Measurements from ENCODE around the gene CLIC4. TPM values are rescaled to one million over a fixed set of nuclear protein-coding genes. Genes with fewer than 3 reads are reported as not detected.

Gene CLIC4
- total RNA-seq, 1 experiment from 2014 or later: 262 TPM

DNA sequence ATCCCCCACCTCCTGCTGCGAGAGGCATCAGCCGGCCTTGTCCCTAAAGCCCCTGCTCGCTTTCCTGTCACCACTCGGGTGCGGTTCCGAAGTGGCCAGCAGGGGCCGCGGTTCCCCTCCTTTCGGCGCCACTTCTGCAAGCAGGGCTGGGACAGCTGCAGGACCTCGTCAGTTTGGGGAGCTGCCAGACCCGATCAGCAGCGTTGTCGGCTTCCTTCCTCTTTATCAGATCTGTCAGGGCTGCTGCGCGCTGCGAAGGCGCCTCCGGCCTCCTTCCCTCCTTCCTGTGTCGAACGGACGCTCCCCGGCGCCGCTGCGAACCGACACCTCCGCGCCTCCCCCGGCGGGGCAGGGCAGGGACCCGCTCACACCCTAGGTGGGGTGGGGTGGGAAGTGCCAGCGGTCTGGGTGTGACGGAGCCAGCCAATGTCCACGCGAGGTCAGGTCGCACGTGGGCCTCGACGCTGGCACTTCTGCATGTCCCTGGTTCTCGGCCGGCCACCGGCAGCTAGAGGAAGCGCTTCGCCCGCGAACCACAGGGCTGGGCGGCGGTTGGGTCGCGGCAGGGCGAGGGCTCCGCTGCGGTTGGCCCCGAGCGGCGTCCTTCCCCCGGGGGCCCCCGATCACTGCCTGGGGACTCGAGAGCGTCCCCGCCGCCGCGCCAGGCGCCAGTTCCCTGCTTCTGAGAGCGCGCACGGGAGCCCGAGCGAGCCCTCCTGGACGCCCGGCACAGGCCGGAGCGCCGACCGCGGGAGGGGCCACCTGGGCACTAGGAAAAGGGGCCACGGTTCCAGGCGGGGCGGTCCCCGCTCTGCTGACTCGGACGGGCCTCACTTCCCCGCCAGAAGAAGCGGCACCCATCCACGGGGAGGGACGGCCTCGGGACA lies 103.0 kb downstream of the CLIC4 start (continued):
- TF ChIP-seq, protein P1, sequence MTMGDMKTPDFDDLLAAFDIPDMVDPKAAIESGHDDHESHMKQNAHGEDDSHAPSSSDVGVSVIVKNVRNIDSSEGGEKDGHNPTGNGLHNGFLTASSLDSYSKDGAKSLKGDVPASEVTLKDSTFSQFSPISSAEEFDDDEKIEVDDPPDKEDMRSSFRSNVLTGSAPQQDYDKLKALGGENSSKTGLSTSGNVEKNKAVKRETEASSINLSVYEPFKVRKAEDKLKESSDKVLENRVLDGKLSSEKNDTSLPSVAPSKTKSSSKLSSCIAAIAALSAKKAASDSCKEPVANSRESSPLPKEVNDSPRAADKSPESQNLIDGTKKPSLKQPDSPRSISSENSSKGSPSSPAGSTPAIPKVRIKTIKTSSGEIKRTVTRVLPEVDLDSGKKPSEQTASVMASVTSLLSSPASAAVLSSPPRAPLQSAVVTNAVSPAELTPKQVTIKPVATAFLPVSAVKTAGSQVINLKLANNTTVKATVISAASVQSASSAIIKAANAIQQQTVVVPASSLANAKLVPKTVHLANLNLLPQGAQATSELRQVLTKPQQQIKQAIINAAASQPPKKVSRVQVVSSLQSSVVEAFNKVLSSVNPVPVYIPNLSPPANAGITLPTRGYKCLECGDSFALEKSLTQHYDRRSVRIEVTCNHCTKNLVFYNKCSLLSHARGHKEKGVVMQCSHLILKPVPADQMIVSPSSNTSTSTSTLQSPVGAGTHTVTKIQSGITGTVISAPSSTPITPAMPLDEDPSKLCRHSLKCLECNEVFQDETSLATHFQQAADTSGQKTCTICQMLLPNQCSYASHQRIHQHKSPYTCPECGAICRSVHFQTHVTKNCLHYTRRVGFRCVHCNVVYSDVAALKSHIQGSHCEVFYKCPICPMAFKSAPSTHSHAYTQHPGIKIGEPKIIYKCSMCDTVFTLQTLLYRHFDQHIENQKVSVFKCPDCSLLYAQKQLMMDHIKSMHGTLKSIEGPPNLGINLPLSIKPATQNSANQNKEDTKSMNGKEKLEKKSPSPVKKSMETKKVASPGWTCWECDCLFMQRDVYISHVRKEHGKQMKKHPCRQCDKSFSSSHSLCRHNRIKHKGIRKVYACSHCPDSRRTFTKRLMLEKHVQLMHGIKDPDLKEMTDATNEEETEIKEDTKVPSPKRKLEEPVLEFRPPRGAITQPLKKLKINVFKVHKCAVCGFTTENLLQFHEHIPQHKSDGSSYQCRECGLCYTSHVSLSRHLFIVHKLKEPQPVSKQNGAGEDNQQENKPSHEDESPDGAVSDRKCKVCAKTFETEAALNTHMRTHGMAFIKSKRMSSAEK (CRISPR knock-in tag; IDR thresholded peaks at IDR 0.05; ENCODE audit: borderline replicate concordance): peak; percentile 55; the same call in 1 of the 2 replicates
- 0 out of 2 replicates have a peak, but pooled peaks have one; percentile 18 for TF ChIP-seq ESRRA (CRISPR knock-in tag; IDR thresholded peaks at IDR 0.05; ENCODE audit: borderline replicate concordance)
- TF ChIP-seq, protein P2, sequence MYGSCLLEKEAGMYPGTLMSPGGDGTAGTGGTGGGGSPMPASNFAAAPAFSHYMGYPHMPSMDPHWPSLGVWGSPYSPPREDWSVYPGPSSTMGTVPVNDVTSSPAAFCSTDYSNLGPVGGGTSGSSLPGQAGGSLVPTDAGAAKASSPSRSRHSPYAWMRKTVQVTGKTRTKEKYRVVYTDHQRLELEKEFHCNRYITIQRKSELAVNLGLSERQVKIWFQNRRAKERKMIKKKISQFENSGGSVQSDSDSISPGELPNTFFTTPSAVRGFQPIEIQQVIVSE (CRISPR knock-in tag; IDR thresholded peaks at IDR 0.05; ENCODE audit: borderline replicate concordance): no peak
- TF ChIP-seq NR1H2 (CRISPR knock-in tag; IDR thresholded peaks at IDR 0.05): no peak
- no peak for TF ChIP-seq CBFB (CRISPR knock-in tag; IDR thresholded peaks at IDR 0.05; ENCODE audit: low read depth)
- TF ChIP-seq RELA (CRISPR knock-in tag; IDR thresholded peaks at IDR 0.05; ENCODE audit: borderline replicate concordance): peak; percentile 78; the same call in 1 of the 2 replicates
- TF ChIP-seq ZNF219 (CRISPR knock-in tag; IDR thresholded peaks at IDR 0.05; ENCODE audit: borderline replicate concordance): no peak
- TF ChIP-seq IRF2 (CRISPR knock-in tag; IDR thresholded peaks at IDR 0.05; ENCODE audit: borderline replicate concordance, low read depth): no peak
- TF ChIP-seq EMX1 (CRISPR knock-in tag; IDR thresholded peaks at IDR 0.05): peak; percentile 80; the same call in 1 of the 2 replicates
- no peak for TF ChIP-seq ZNF396 (CRISPR knock-in tag; IDR thresholded peaks at IDR 0.05; ENCODE audit: borderline replicate concordance)
- TF ChIP-seq ZNF416 (CRISPR knock-in tag; IDR thresholded peaks at IDR 0.05): 0 out of 2 replicates have a peak, but pooled peaks have one; percentile 35
- TF ChIP-seq, protein P3, sequence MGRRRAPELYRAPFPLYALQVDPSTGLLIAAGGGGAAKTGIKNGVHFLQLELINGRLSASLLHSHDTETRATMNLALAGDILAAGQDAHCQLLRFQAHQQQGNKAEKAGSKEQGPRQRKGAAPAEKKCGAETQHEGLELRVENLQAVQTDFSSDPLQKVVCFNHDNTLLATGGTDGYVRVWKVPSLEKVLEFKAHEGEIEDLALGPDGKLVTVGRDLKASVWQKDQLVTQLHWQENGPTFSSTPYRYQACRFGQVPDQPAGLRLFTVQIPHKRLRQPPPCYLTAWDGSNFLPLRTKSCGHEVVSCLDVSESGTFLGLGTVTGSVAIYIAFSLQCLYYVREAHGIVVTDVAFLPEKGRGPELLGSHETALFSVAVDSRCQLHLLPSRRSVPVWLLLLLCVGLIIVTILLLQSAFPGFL (CRISPR knock-in tag; IDR thresholded peaks at IDR 0.05; ENCODE audit: borderline replicate concordance): no peak
- TF ChIP-seq ETV6 (CRISPR knock-in tag; IDR thresholded peaks at IDR 0.05): peak; percentile 46; the same call in 1 of the 2 replicates
- no peak for TF ChIP-seq ZBTB21 (CRISPR knock-in tag; IDR thresholded peaks at IDR 0.05; ENCODE audit: borderline replicate concordance)
- no peak for TF ChIP-seq TCF7 (CRISPR knock-in tag; IDR thresholded peaks at IDR 0.05; ENCODE audit: low read depth)
- peak; percentile 65; the same call in 1 of the 2 replicates for TF ChIP-seq SMAD3 (CRISPR knock-in tag; IDR thresholded peaks at IDR 0.05; ENCODE audit: borderline replicate concordance)
- TF ChIP-seq, protein P4, sequence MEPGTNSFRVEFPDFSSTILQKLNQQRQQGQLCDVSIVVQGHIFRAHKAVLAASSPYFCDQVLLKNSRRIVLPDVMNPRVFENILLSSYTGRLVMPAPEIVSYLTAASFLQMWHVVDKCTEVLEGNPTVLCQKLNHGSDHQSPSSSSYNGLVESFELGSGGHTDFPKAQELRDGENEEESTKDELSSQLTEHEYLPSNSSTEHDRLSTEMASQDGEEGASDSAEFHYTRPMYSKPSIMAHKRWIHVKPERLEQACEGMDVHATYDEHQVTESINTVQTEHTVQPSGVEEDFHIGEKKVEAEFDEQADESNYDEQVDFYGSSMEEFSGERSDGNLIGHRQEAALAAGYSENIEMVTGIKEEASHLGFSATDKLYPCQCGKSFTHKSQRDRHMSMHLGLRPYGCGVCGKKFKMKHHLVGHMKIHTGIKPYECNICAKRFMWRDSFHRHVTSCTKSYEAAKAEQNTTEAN (CRISPR knock-in tag; IDR thresholded peaks at IDR 0.05): no peak; the same call in 1 of the 2 replicates
- peak; percentile 55; the same call in 1 of the 2 replicates for TF ChIP-seq CREM (CRISPR knock-in tag; IDR thresholded peaks at IDR 0.05)
- TF ChIP-seq, protein P5, sequence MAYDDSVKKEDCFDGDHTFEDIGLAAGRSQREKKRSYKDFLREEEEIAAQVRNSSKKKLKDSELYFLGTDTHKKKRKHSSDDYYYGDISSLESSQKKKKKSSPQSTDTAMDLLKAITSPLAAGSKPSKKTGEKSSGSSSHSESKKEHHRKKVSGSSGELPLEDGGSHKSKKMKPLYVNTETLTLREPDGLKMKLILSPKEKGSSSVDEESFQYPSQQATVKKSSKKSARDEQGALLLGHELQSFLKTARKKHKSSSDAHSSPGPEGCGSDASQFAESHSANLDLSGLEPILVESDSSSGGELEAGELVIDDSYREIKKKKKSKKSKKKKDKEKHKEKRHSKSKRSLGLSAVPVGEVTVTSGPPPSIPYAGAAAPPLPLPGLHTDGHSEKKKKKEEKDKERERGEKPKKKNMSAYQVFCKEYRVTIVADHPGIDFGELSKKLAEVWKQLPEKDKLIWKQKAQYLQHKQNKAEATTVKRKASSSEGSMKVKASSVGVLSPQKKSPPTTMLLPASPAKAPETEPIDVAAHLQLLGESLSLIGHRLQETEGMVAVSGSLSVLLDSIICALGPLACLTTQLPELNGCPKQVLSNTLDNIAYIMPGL (CRISPR knock-in tag; IDR thresholded peaks at IDR 0.05): peak; percentile 87
- TF ChIP-seq, protein P6, sequence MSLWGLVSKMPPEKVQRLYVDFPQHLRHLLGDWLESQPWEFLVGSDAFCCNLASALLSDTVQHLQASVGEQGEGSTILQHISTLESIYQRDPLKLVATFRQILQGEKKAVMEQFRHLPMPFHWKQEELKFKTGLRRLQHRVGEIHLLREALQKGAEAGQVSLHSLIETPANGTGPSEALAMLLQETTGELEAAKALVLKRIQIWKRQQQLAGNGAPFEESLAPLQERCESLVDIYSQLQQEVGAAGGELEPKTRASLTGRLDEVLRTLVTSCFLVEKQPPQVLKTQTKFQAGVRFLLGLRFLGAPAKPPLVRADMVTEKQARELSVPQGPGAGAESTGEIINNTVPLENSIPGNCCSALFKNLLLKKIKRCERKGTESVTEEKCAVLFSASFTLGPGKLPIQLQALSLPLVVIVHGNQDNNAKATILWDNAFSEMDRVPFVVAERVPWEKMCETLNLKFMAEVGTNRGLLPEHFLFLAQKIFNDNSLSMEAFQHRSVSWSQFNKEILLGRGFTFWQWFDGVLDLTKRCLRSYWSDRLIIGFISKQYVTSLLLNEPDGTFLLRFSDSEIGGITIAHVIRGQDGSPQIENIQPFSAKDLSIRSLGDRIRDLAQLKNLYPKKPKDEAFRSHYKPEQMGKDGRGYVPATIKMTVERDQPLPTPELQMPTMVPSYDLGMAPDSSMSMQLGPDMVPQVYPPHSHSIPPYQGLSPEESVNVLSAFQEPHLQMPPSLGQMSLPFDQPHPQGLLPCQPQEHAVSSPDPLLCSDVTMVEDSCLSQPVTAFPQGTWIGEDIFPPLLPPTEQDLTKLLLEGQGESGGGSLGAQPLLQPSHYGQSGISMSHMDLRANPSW (CRISPR knock-in tag; conservative IDR thresholded peaks at IDR 0.05; ENCODE audit: low read depth): no peak
- TF ChIP-seq TEAD1 (CRISPR knock-in tag; IDR thresholded peaks at IDR 0.05): 0 out of 2 replicates have a peak, but pooled peaks have one; percentile 57
- TF ChIP-seq ZNF423 (CRISPR knock-in tag; IDR thresholded peaks at IDR 0.05): no peak
- no peak for TF ChIP-seq RORB (CRISPR knock-in tag; IDR thresholded peaks at IDR 0.05)
- TF ChIP-seq ZNF121 (CRISPR knock-in tag; IDR thresholded peaks at IDR 0.05): no peak
- no peak for TF ChIP-seq MYBL2 (CRISPR knock-in tag; IDR thresholded peaks at IDR 0.05)
